DMS 273 treated with DMSO at 0.1 percent for 48 hours (cell line): Measurements from ENCODE around the gene PSME3.
"Not testable (repeated sequence)": the region's sequence is repeated elsewhere in the genome, so short reads cannot be mapped to it uniquely, and the experiment has no call there.

Experiments
- DNase-seq: peaks from one replicate; lab custom pipeline; 2025; lab: John Stamatoyannopoulos, UW

Gene PSME3

GRCh38 chr17:42851371-42852240, 18.4 kb downstream of the PSME3 start:
- not testable (repeated sequence) for DNase-seq

GRCh38 chr17:42852351-42852750, 19.2 kb downstream of the PSME3 start:
- DNase-seq = no peak

- no peak for DNase-seq
These were observed 19.8 kb downstream of the PSME3 start for GRCh38 chr17:42853004-42853403.

GRCh38 chr17:42853597-42853967, 20.4 kb downstream of the PSME3 start:
- DNase-seq = no peak

GRCh38 chr17:42853968-42854790, 21.0 kb downstream of the PSME3 start:
- DNase-seq = no peak

GRCh38 chr17:42855048-42855596, 21.9 kb downstream of the PSME3 start:
- no peak for DNase-seq

- not testable (repeated sequence) for DNase-seq
These were observed 22.9 kb downstream of the PSME3 start for GRCh38 chr17:42856093-42856492.

- not testable (repeated sequence) for DNase-seq
These were observed 23.3 kb downstream of the PSME3 start for GRCh38 chr17:42856516-42856915.

- no peak for DNase-seq
These were observed 24.2 kb downstream of the PSME3 start for GRCh38 chr17:42857389-42857788.

- DNase-seq = no peak
These were observed 32.5 kb downstream of the PSME3 start for GRCh38 chr17:42865638-42866094.

- no peak for DNase-seq
These were observed 33.0 kb downstream of the PSME3 start for GRCh38 chr17:42866216-42866615.

GRCh38 chr17:42866631-42867575, 33.7 kb downstream of the PSME3 start:
- no peak for DNase-seq

GRCh38 chr17:42867694-42868261, 34.6 kb downstream of the PSME3 start:
- DNase-seq = not testable (repeated sequence)

GRCh38 chr17:42868338-42868737, 35.1 kb downstream of the PSME3 start:
- DNase-seq = no peak

GRCh38 chr17:42871647-42872046, 38.5 kb downstream of the PSME3 start:
- DNase-seq = no peak

GRCh38 chr17:42872251-42872965, 39.2 kb downstream of the PSME3 start:
- DNase-seq = no peak

- DNase-seq = no peak
These were observed 40.1 kb downstream of the PSME3 start for GRCh38 chr17:42873315-42873714.

GRCh38 chr17:42873932-42874695, 40.9 kb downstream of the PSME3 start:
- DNase-seq = not testable (repeated sequence)

GRCh38 chr17:42877037-42877436, 43.8 kb downstream of the PSME3 start:
- no peak for DNase-seq
